HL-60 (cell line): Measurements from ENCODE around the gene KCNK7.

Experiments used
- POLR2AphosphoS5 ChIP-seq: IDR thresholded peaks from 2 replicates; pipeline ENCODE4 v1.6.1; 2012; ENCODE audit warnings: low read depth
- TF ChIP-seq, protein P1 (sequence below): IDR thresholded peaks from one replicate; pipeline ENCODE4 v1.5.1; 2011; ENCODE audit warnings: low read length, control low read depth, inconsistent platforms; ENCODE audit not compliant: insufficient read depth

DNA sequence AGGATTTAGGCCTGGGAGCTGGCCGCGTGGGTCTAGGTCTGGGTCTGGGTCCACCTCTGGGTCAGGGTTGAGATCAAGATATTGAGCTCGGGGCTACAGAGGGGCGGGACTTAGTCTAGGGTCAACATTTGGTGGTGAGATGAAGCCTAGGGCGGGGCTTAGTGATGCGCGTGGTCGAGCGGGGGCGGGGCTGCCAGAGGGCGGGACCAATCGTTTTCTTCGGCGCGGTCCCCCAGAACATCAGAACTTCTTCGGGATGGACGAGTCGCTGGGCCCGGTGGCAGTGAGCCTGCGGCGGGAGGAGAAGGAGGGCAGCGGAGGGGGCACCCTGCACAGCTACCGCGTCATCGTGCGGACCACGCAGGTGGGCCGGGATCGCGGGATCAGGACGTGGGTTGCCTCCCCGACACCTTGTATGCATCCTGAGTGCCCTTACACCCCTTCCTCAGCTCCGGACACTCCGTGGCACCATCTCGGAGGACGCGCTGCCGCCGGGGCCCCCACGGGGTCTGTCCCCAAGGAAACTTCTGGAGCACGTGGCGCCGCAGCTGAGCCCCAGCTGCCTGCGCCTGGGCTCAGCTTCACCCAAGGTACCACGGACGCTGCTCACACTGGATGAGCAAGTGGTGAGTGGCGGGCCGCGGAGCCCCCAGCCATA, 46.5 kb upstream of the KCNK7 start:
- TF ChIP-seq, protein P1, sequence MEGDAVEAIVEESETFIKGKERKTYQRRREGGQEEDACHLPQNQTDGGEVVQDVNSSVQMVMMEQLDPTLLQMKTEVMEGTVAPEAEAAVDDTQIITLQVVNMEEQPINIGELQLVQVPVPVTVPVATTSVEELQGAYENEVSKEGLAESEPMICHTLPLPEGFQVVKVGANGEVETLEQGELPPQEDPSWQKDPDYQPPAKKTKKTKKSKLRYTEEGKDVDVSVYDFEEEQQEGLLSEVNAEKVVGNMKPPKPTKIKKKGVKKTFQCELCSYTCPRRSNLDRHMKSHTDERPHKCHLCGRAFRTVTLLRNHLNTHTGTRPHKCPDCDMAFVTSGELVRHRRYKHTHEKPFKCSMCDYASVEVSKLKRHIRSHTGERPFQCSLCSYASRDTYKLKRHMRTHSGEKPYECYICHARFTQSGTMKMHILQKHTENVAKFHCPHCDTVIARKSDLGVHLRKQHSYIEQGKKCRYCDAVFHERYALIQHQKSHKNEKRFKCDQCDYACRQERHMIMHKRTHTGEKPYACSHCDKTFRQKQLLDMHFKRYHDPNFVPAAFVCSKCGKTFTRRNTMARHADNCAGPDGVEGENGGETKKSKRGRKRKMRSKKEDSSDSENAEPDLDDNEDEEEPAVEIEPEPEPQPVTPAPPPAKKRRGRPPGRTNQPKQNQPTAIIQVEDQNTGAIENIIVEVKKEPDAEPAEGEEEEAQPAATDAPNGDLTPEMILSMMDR: no peak
- no peak for TF ChIP-seq POLR2AphosphoS5
